GM18498 (cell line): ENCODE results near the gene EXOC4.
"Not testable (repeated sequence)": the region's sequence is repeated elsewhere in the genome, so short reads cannot be mapped to it uniquely, and the experiment has no call there.

Source experiments
- ATAC-seq: cut with Tn5 transposase; IDR thresholded peaks from one replicate; pipeline ENCODE4 v1.9.1; 2021; ENCODE audit warnings: mild to moderate bottlenecking, moderate library complexity; ENCODE audit not compliant: unreplicated experiment

Gene EXOC4

GRCh38 chr7:133275008-133275407 lies 22.1 kb downstream of the EXOC4 start:
- ATAC-seq = no peak

- no peak for ATAC-seq
Measured at GRCh38 chr7:133275446-133276095, 22.7 kb downstream of the EXOC4 start.

DNA sequence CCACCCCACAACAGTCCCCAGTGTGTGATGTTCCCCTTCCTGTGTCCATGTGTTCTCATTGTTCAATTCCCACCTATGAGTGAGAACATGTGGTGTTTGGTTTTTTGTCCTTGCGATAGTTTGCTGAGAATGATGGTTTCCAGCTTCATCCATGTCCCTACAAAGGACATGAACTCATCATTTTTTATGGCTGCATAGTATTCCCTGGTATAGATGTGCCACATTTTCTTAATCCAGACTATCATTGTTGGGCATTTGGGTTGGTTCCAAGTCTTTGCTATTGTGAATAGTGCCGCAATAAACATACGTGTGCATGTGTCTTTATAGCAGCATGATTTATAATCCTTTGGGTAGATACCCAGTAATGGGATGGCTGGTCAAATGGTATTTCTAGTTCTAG lies 26.1 kb downstream of the EXOC4 start:
- not testable (repeated sequence) for ATAC-seq

GRCh38 chr7:133282094-133282493 lies 29.2 kb downstream of the EXOC4 start:
- ATAC-seq = no peak

GRCh38 chr7:133284092-133284491 lies 31.2 kb downstream of the EXOC4 start:
- ATAC-seq = no peak

GRCh38 chr7:133288970-133289369 lies 36.1 kb downstream of the EXOC4 start:
- ATAC-seq = no peak

DNA sequence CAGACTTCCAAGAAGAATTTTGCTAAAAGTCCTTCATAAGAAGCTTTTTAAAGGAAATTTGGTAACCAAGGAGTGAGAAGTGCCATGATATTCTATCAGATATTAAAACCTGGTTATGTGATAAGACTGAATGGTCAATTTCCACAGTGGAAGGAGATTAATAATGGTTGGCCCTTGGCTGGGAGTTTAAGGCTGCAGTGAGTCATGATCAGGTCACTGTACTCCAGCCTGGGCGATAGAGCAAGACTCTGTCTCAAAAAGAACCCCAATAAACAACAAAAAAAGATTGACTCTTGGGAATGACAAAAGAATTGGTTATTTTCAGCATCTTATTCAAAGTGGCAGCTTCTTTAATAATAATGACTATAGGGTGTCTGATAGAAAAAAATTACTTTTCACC lies 37.2 kb downstream of the EXOC4 start:
- no peak for ATAC-seq

- ATAC-seq = no peak
Measured at GRCh38 chr7:133290676-133291333, 37.9 kb downstream of the EXOC4 start.

GRCh38 chr7:133292631-133293030 lies 39.8 kb downstream of the EXOC4 start:
- ATAC-seq = no peak

GRCh38 chr7:133293384-133294160 lies 40.7 kb downstream of the EXOC4 start:
- ATAC-seq = no peak

DNA sequence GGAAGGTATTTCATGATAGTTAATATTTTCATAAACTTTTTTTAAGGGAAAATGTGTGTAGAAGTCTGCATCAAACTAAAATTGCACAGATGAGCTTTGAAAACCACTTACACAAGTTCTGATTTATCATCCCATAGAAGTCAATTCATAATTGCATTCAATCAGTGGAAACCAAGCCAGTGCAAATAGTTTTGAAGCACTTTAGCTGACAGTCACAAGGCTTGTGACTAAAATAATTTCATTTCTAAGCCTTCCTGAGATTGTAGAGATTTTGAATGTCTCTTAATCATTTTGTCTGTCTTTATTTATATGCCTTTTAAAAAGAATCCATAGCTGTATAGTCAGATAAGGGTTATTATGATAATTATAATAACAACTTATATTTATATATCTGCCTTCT lies 41.4 kb downstream of the EXOC4 start:
- no peak for ATAC-seq

DNA sequence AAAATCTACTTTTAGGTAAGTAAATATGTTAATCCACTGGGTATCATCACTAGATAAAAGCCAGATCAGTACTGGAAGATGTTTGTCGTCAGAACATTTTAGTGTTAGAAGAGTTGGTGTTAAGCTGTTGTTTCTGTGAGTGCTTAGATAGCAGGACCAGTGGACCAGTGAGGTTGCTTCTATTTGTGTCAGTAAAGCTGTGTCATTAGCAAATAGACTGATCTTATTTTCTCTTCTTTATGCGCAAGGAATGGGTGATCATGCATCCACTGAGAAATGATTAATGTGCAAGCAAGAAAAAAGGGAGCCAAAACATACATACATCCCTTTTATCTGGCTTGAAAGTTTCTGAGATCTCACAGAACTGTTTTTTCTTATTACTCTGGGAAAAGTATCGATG lies 42.6 kb downstream of the EXOC4 start:
- ATAC-seq = no peak

- ATAC-seq = no peak
Measured at GRCh38 chr7:133297093-133297492, 44.2 kb downstream of the EXOC4 start.

GRCh38 chr7:133298080-133298479 lies 45.2 kb downstream of the EXOC4 start:
- ATAC-seq = no peak

DNA sequence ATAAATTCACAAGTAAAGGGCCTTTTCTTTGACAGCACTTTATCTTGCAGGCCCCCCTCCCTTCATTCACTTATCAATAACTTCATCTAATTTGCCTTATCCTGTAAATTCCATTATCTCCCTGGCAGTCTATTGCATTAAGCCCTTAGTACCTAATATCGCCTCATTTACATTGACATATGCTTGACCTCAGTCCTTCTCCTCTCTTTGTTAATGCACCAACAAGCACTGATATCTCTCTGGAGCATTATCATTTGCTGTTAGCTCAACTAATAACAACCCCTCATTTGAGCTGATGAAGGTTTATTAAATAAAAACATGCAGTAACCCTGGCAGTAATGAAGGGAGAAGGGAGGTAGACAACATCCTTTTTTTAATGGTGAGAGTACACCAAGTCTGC lies 46.8 kb downstream of the EXOC4 start:
- ATAC-seq = no peak

- ATAC-seq = no peak
Measured at GRCh38 chr7:133300088-133300487, 47.2 kb downstream of the EXOC4 start.

DNA sequence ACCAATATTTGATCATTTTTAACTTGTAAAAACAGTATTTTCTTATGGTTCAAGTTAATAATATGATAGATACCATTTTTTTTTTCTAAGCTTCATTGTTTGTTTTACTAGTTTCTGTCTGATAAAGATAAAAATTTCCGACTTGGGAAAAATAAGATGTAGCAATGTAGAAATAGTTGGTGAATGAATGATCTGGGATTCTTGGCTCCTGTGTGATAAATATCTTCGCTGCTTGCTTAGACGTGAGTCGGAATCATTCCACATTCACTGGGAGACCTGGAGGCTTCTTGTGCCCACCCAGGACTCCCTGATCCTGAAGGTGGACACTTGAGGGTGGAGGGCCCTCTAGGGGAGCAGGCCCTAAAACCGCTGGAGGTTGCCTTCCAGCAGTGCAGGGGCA lies 47.9 kb downstream of the EXOC4 start:
- ATAC-seq = no peak

DNA sequence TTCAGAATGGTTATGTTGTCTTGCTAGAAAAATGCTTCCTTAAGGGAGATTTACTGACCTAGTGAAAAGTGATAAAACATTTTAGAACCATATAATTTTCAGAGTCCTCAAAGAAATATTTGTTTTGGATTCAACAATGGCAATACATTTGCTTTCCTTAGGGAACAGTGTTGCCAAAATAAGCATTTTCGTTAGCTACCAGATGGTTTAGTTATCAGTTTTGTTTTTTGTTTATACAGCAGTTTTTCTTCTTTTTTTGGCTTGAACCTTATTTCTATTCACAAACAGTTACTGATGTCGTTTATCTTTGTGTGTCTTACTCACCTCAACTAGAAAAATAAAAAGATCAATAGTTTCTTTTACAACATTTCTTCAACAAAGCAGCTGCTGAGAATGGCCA lies 48.6 kb downstream of the EXOC4 start:
- no peak for ATAC-seq

DNA sequence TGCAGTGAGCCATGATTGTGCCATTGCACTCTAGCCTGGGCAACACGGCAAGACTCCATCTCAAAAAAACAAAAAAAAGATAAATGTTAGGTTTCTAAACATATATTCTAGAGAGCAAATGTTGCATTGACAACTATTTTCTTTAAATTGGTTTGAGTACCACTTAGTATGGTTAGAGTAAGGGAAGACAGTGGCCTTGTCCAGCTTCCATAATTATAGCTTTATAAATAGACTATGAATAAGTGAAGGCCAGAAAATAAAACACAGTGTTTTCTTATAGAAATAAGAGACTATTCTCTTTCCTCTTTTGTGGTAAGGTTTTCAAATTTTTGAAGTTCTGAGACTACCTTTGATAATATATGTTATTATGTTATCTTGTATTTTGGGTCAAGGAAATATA lies 50.5 kb downstream of the EXOC4 start:
- ATAC-seq = no peak

DNA sequence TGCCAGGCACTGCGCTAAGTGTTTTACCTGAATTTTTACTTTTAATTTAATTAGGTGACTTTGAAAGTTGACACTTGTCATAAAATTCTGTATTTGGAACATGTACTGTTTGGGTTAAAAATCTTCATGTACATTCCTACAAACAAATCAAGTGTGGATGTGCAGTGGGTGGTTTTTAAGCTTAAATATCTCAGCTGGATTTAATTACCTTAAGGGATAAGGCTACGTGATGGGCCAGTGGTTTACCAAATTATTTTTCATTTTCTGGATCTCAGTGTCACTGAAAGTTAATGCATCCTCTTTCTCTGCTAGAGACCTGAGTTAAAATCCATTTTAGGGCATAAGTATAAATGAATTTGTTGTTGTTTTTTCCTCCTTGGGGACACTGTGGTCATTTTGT lies 51.1 kb downstream of the EXOC4 start:
- ATAC-seq = no peak

DNA sequence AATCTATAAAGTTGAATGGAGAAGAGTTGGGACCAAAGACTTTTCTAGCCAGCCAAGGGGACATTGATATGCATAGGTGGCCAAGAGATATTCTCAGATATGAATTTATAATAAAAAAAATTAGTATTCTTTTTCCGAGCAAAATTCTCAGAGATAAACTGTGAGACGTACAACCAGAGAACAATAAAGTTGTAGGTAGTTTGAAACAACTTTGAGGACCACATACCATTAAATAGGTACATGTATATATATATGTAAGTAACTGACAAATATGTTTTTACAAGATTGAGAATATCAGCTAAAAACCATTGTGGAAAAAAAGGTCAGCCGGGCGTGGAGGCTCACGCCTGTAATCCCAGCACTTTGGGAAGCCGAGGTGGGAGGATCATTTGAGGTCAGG lies 56.5 kb downstream of the EXOC4 start:
- ATAC-seq = no peak

DNA sequence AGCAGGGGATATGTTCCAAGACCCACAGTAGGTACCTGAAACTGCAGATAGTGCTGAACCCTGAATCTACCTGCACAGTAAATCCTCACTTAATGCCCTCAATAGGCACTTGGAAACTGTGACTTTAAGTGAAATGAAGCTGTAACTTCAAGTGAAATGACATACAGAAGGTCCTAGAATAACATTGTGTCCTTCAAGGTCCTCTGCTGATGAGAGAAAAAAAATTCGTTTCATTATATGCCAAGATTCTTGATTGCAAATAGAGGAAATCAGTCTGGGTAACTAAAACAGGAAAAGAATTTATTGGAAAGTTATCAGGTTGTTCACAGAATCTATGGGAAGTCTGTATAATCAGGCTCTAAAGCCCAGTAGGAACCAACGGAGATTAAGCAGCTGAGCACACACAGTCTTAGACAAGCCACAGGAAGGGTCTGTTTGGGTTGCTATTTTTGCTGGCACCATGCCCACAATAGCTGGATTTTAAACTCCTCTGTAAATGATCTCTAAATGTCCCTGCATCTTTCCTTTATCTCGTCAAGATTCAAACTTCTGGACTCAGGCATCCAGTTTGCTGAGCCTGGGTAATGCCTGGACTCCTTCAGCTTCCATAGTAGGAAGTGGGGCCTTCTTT lies 57.5 kb downstream of the EXOC4 start:
- ATAC-seq = no peak
